HL-60 (cell line): ENCODE data around the gene BTBD9.

Experiments
- CTCF ChIP-seq: IDR thresholded peaks from one replicate; pipeline ENCODE4 v1.5.1; 2011; ENCODE audit warnings: low read length, control low read depth, inconsistent platforms; ENCODE audit not compliant: insufficient read depth
- GABPA ChIP-seq: IDR thresholded peaks from 2 replicates; pipeline ENCODE4 v1.6.1; 2012; ENCODE audit warnings: low read depth
- POLR2AphosphoS5 ChIP-seq: IDR thresholded peaks from 2 replicates; pipeline ENCODE4 v1.6.1; 2012; ENCODE audit warnings: low read depth
- REST ChIP-seq: IDR thresholded peaks from 2 replicates; pipeline ENCODE4 v1.6.1; 2012; ENCODE audit warnings: low read depth; ENCODE audit not compliant: insufficient replicate concordance
- SPI1 ChIP-seq: IDR thresholded peaks from 2 replicates; pipeline ENCODE4 v1.6.1; 2012; ENCODE audit warnings: low read depth, mild to moderate bottlenecking, borderline replicate concordance

- TF ChIP-seq CTCF (no peak), REST (no peak), POLR2AphosphoS5 (no peak), SPI1 (no peak), GABPA (no peak)
Observed at GRCh38 chr6:38400764-38401163, 239.0 kb downstream of the BTBD9 start.
